HL-60 (cell line): ENCODE results near the gene KY.

Source experiments
- DNase-seq, 2 experiments: peaks; one replicate each; pipeline ENCODE4 v3.0.0-alpha.2; 2010 to 2020; ENCODE audit warnings: low read depth in 1 of 2, low spot score in 1 of 2
- H3K27ac ChIP-seq: fragments of 250-450 bp; sonication (Bioruptor Pico); replicated peaks from 2 replicates; pipeline ENCODE4 v1.5.1; 2020; ENCODE audit warnings: mild to moderate bottlenecking, moderate library complexity
- H3K27me3 ChIP-seq: fragments of 250-450 bp; sonication (Bioruptor Pico); 2 replicates; pipeline ENCODE4 v1.5.1; 2021; ENCODE audit warnings: mild to moderate bottlenecking, moderate library complexity; ENCODE audit not compliant: insufficient read depth, poor library complexity, severe bottlenecking
- H3K4me3 ChIP-seq: replicated peaks from 2 replicates; pipeline ENCODE4 v1.5.1; 2011; ENCODE audit warnings: mild to moderate bottlenecking, control low read depth, low read length; ENCODE audit not compliant: insufficient read depth
- CTCF ChIP-seq: IDR thresholded peaks from one replicate; pipeline ENCODE4 v1.5.1; 2011; ENCODE audit warnings: low read length, control low read depth, inconsistent platforms; ENCODE audit not compliant: insufficient read depth
- GABPA ChIP-seq: IDR thresholded peaks from 2 replicates; pipeline ENCODE4 v1.6.1; 2012; ENCODE audit warnings: low read depth
- POLR2AphosphoS5 ChIP-seq: IDR thresholded peaks from 2 replicates; pipeline ENCODE4 v1.6.1; 2012; ENCODE audit warnings: low read depth
- REST ChIP-seq: IDR thresholded peaks from 2 replicates; pipeline ENCODE4 v1.6.1; 2012; ENCODE audit warnings: low read depth; ENCODE audit not compliant: insufficient replicate concordance
- SPI1 ChIP-seq: IDR thresholded peaks from 2 replicates; pipeline ENCODE4 v1.6.1; 2012; ENCODE audit warnings: low read depth, mild to moderate bottlenecking, borderline replicate concordance

Gene KY

GRCh38 chr3:134682196-134682880 is 31.5 kb upstream of the KY start:
- no peak overlapping the region for H3K4me3 ChIP-seq
- H3K27ac ChIP-seq = no peak overlapping the region
- TF ChIP-seq GABPA = no peak
- no peak for TF ChIP-seq SPI1
- no peak for TF ChIP-seq CTCF
- TF ChIP-seq POLR2AphosphoS5 = no peak
- TF ChIP-seq REST = no peak
- no peak for DNase-seq
- H3K27me3 ChIP-seq = no peaks in the 10 kb centered on the region

DNA sequence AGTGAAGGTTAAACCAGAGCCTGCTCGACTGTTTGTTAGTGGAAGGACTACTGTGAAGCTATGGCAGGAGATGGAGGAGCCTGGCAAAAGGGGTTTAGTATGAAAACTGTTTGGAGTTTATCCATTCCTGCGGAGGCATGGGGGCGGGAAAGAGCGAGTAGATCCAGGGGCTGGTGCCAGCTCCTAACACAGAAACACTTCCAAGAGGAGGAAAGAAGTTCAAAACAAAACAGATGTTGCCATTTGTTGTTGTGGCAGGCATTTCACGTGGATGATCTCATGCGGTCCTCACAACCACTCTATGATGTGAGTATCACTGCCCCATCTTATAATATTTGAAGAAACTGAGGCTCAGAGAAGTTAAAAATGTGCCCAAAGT is 30.7 kb upstream of the KY start:
- no peak overlapping the region for H3K4me3 ChIP-seq
- DNase-seq = no peak
- TF ChIP-seq REST (no peak), GABPA (no peak), POLR2AphosphoS5 (no peak), CTCF (no peak), SPI1 (no peak)
- H3K27ac ChIP-seq = no peak overlapping the region
- no peaks in the 10 kb centered on the region for H3K27me3 ChIP-seq

DNA sequence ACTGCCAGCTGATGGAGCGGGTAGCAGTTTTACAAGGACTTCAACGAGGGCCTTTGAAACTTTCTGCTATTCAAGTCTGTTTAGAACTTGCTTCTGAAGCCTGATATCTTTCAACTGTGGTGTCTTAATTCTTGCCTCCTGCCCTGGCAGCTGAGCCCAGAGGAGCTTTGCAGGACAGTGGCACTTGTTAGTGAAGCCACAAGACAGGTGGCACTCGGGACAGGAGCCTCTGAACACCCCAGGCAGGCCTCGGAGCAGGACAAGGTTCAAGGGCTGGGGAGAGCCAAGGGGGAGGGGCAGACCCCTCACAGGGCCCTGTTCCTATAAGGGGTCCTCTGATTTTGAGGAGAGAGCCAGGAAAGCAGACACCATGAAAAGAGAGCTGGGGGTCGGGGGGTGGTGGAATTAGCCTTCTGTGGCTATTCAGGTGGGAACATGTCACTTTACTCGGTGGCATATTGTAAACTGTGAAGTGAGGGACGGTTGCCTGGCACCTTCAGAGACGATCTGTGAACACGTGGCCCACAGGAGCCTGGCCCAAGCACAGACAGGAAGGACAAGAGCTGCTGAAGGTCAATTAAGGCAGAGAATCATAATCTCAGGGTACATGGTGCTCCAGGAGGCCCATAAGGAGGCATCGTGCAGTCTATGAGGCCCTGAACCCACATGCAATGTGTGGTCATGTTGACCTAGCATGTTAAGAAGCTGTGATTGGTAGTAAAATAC is 30.1 kb upstream of the KY start:
- Histone ChIP-seq H3K27me3 (no peaks in the 10 kb centered on the region), H3K4me3 (no peak overlapping the region), H3K27ac (no peak overlapping the region)
- TF ChIP-seq SPI1 (no peak), POLR2AphosphoS5 (no peak), REST (no peak), CTCF (no peak), GABPA (no peak)
- no peak for DNase-seq
